HG03558 (cell line): ENCODE data around the gene RALGPS1.

Source experiments
- ATAC-seq: cut with Tn5 transposase; IDR thresholded peaks from one replicate; pipeline ENCODE4 v1.9.1; 2021; ENCODE audit warnings: moderate number of reproducible peaks; ENCODE audit not compliant: unreplicated experiment; ENCODE audit errors: extremely low read depth

The RALGPS1 gene

GRCh38 chr9:127207734-127208410 lies 293.3 kb downstream of the RALGPS1 start:
- no peak for ATAC-seq

- ATAC-seq, result no peak
Observed at GRCh38 chr9:127208416-127208815, 293.8 kb downstream of the RALGPS1 start.

GRCh38 chr9:127209220-127209619 lies 294.6 kb downstream of the RALGPS1 start:
- ATAC-seq, result no peak

- no peak for ATAC-seq
Observed at GRCh38 chr9:127209948-127210640, 295.5 kb downstream of the RALGPS1 start.

- no peak for ATAC-seq
Observed at GRCh38 chr9:127210851-127211730, 296.5 kb downstream of the RALGPS1 start.

- no peak for ATAC-seq
Observed at GRCh38 chr9:127211983-127212382, 297.4 kb downstream of the RALGPS1 start.

GRCh38 chr9:127212453-127212852 lies 297.9 kb downstream of the RALGPS1 start:
- no peak for ATAC-seq

- no peak for ATAC-seq
Observed at GRCh38 chr9:127213859-127214258, 299.3 kb downstream of the RALGPS1 start.

GRCh38 chr9:127214421-127215267 lies 300.1 kb downstream of the RALGPS1 start:
- no peak for ATAC-seq

GRCh38 chr9:127215268-127216209 lies 301.0 kb downstream of the RALGPS1 start:
- no peak for ATAC-seq

GRCh38 chr9:127216210-127216887 lies 301.8 kb downstream of the RALGPS1 start:
- ATAC-seq, result no peak

GRCh38 chr9:127216888-127217217 lies 302.3 kb downstream of the RALGPS1 start:
- ATAC-seq, result no peak

GRCh38 chr9:127218818-127219217 lies 304.2 kb downstream of the RALGPS1 start:
- ATAC-seq, result no peak

GRCh38 chr9:127219520-127219919 lies 304.9 kb downstream of the RALGPS1 start:
- no peak for ATAC-seq

- no peak for ATAC-seq
Observed at GRCh38 chr9:127221695-127222094, 307.1 kb downstream of the RALGPS1 start.

- ATAC-seq, result no peak
Observed at GRCh38 chr9:127222388-127223095, 308.0 kb downstream of the RALGPS1 start.

- ATAC-seq, result no peak
Observed at GRCh38 chr9:127223266-127223665, 308.7 kb downstream of the RALGPS1 start.

- no peak for ATAC-seq
Observed at GRCh38 chr9:127223810-127224177, 309.2 kb downstream of the RALGPS1 start.
